HS-5 (cell line): ENCODE measurements around the gene ARHGEF12.
"Not testable (repeated sequence)": the region's sequence is repeated elsewhere in the genome, so short reads cannot be mapped to it uniquely, and the experiment has no call there.

Source experiments
- DNase-seq: peaks from one replicate; pipeline ENCODE4 v3.0.0-alpha.2; 2012; ENCODE audit warnings: low read depth

Gene ARHGEF12

DNA sequence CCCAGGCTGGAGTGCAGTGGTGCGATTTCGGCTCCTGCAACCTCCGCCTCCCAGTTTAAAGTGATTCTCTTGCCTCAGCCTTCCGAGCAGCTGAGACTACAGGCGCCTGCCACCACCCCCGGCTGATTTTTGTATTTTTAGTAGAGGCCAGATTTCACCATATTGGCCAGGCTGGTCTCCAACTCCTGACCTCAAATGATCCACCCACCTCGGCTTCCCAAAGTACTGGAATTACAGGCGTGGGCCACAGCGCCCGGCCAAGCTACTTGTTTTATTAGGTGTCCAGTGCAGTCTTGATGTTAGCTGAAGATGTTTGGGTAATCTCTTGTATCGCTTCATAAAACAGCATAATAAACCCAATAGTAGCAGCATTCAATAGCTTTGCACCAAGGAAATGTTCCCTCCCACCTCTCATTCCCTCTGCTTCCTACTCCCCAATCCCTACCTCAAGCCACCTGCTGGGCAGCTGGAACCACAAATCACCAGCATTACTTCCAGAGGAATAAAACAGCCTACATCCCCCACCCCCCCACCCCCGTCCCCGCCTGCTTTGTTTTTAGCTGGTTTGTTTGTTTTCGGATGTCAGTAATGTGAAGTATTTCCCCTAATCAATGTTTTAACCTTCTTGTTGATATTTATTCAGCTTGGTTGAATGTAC is 164.3 kb downstream of the ARHGEF12 start:
- DNase-seq: no peak

GRCh38 chr11:120501440-120501839 is 165.2 kb downstream of the ARHGEF12 start:
- no peak for DNase-seq

GRCh38 chr11:120501976-120502755 is 166.0 kb downstream of the ARHGEF12 start:
- no peak for DNase-seq

DNA sequence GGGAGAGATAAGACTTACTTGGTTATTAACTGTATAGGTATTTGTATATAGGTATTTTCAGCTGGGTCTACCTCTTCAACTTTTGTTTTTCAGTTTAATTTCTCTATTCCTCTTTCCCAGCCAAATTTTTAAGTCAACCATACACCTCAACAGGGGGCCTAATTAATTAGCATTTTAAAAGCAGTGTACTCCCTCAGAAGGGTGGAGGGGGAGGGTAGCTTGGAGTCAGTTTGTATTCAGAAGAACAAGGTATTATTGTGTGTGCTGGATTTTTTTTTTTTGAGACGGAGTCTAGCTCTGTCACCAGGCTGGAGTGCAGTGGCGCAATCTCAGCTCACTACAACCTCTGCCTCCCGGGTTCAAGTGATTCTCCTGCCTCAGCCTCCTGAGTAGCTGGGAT is 167.3 kb downstream of the ARHGEF12 start:
- not testable (repeated sequence) for DNase-seq

- DNase-seq: no peak
These were observed 169.7 kb downstream of the ARHGEF12 start for GRCh38 chr11:120505801-120506425.

GRCh38 chr11:120509346-120510053 is 173.3 kb downstream of the ARHGEF12 start:
- DNase-seq: no peak

- no peak for DNase-seq
These were observed 174.3 kb downstream of the ARHGEF12 start for GRCh38 chr11:120510406-120511115.

GRCh38 chr11:120511116-120511819 is 175.1 kb downstream of the ARHGEF12 start, which contains the start of gene GRIK4:
TSS of gene GRIK4 (plus strand) at chr11:120511748. CDS start at chr11:120660319, 148,571 bp downstream.
- peak; percentile 13 for DNase-seq

DNA sequence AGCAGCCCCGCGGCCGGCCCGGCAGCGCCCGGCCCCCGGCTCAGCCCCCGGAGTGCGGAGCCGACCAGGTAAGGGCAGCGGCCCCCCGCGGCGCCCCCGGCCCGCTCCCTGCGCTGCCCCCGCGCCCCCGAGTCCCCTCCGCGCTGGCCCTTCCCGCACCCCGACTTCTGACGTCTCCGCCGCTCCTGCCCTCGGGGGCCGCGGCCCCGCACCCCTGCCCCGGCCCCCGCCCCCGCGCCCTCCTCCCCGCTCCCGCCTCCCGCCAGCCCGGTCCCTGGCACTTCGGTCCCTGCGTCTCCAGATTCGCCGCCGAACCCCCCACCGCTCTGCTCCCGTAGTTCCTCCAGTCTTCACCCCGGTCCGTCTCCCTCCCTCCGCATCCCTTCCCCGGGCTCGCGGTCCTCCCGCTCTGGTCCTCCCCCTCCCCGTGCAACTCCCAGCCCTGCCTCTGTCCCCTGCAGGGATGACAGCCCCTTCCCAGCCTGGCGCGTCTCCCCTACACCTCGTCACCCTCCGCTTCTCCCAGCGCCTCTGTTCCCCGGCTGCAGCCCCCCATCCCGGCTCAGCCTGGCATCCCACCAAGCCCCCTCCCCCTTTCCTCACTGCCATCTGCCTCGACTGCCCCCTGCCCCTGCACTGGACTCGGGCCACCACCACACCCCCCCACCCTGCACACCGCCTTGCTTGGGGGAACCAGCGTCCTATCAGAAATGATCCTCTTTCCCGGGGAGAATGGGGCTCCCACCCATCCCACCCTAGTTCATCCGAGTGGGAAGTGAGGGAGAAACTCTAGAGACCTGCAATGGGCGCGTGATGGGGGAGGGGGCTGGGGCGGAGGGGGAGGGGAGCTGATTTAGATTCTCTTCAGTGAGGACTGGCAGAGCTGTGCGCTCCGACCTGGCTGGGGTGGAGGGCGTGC is 175.9 kb downstream of the ARHGEF12 start:
- no peak for DNase-seq

- no peak for DNase-seq
These were observed 176.7 kb downstream of the ARHGEF12 start for GRCh38 chr11:120512739-120513435.

DNA sequence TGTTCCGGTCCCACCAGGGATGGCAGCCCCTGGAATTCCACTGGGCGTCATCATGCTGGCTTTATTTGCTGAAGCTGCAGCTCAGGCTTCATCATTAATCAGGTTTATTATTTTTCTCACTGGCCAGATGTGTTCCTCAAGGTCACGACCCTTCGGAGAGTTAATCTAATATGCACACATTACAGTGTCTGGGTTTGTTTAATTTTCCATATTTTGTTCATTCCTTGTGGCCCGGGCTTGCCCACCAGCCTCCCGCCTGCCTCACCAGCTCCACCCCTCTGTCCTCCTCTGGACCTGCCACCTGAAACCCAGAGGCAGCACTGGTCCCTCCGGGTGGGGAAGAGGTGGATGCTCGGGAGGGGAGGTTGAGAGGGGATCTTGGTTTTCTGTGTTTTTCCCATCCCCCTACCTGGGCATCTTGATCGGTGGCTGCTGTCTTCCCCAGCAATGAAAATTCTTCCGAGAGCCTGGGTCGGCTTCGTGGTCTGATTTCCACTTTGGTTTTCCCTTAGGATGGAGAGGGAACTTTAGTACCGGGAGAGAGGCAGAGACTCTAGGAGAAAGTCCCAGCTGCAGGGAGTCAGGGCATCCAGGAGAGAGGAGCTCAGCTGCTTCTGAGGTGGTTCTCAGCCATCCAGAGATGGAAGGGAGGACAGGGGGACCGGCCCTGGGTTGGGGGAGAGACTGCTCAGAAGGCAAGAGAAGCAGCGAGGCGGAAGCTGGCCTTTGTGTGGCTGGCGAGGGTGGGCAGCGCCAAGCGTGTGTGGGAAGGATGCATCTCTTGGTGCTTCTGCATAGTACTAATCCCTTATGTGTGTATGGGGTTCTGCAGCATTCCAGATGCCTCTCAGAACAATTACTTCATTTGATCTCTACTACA is 177.5 kb downstream of the ARHGEF12 start:
- no peak for DNase-seq

DNA sequence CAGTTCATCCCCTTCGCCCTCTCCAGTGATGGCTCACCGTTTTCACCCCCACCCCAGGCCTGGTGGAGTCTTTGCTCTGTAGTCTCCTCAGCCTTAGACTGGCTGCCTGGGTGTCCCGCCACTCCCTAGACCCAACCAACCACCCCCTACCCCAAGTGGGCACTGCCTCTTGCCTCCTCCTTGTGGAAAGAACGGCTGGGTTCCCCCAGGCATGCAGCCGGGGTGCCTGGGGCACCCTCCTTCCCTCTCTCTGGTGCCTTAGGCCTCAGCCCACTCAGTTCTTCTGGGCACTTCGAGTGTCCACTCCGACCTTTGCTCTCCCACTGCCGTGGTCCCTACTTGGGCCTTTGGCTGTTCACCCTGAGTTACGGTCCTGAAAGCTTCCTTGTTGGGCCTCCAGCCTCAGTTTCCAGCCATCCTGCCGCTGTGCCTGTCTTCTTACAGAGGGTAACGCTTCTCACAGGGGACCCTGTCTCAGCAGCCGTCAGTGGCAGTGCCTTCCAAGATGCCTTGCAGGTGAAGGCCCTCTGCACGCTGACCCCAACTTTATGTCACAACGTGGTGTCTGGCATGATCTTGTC is 178.4 kb downstream of the ARHGEF12 start:
- no peak for DNase-seq

- no peak for DNase-seq
These were observed 179.0 kb downstream of the ARHGEF12 start for GRCh38 chr11:120515186-120515723.

- DNase-seq: no peak
These were observed 180.5 kb downstream of the ARHGEF12 start for GRCh38 chr11:120516461-120517389.

DNA sequence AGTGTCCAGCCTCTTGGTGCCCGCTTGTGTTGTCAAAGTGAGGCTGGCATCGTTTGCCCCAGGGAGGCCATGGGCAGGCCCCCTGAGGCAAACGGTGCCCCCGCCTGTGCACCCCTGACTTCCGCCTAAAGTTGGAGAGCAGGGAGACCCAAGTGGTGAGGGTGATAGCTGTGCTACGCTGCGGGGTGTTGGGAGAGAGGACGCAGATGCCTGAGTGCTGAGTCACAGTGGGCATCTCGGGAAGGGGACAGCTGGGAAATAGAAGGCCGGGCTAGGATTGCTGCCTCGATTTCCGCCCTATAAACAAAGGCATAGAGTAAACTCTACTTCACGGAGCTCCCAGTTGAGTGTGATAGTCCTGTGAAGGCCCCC is 181.2 kb downstream of the ARHGEF12 start:
- DNase-seq: no peak

- no peak for DNase-seq
These were observed 181.6 kb downstream of the ARHGEF12 start for GRCh38 chr11:120517801-120518291.
